Upper lobe of right lung (tissue), 1 donor: Measurements from ENCODE around the gene COMMD1. TPM values are rescaled to one million over a fixed set of nuclear protein-coding genes. Genes with fewer than 3 reads are reported as not detected.
"Not testable (repeated sequence)": the region's sequence is repeated elsewhere in the genome, so short reads cannot be mapped to it uniquely, and the experiment has no call there.

ENCODE experiments used
- ATAC-seq: fragments of 200-7000 bp; cut with Tn5 transposase; one replicate; pipeline ENCODE4 v1.9.1; 2020; ENCODE audit warnings: mild to moderate bottlenecking, moderate library complexity
- DNase-seq: peaks from one replicate; pipeline ENCODE4 v3.0.0-alpha.2; 2020
- H3K27ac ChIP-seq: fragments of 200-600 bp; one replicate; pipeline ENCODE4 v1.8.0; 2022
- H3K27me3 ChIP-seq: fragments of 200-600 bp; one replicate; pipeline ENCODE4 v1.8.0; 2022; ENCODE audit warnings: mild to moderate bottlenecking
- H3K36me3 ChIP-seq: fragments of 200-600 bp; one replicate; pipeline ENCODE4 v1.8.0; 2022
- H3K4me1 ChIP-seq: fragments of 200-600 bp; one replicate; pipeline ENCODE4 v1.8.0; 2022
- H3K4me3 ChIP-seq: fragments of 200-600 bp; one replicate; pipeline ENCODE4 v1.8.0; 2022; ENCODE audit warnings: mild to moderate bottlenecking
- H3K9me3 ChIP-seq: fragments of 200-600 bp; one replicate; pipeline ENCODE4 v1.8.0; 2022
- CTCF ChIP-seq: fragments of 200-600 bp; IDR thresholded peaks from one replicate; pipeline ENCODE4 v1.8.0; 2022; ENCODE audit warnings: antibody characterized with exemption
- intact Hi-C: fragments of 100-400 bp; cut with DNase I; formaldehyde crosslinking; loops from one replicate; pipeline ENCODE4 v1.11.0; 2022
- total RNA-seq: library from RNA; stranded (reverse); fragmentation: NEBNext Ultra II Directional; extraction: Animal tissue kit (Norgen Biotek cat#: 25700); gene quantifications from one replicate; pipeline ENCODE4 v1.2.1, GENCODE V29; 2021
- donor health status: DM: no; HTN: yes; CAD: no; lungs with severe emphysema.

COMMD1 gene
- total RNA-seq, 1 donor from 2014 or later, result 30.3 TPM

DNA sequence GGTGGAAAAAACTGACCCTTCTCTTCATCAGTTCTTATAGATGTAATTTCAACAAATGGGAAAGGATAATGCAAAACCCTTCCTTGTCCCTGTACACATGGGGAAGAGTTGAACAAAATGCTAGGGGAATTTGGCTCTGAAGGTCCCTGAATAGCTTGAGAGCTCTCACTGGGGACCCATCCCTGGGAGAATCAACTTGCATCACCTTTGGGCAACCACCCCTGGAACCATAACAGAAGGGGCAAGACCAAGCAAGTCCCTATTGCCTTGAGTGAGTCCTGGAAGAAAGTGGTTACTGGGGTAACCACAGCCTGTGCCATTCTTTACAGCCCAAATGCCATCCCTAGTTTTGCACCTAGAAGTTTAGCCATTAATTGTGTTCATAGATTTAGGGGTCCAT, 238.2 kb downstream of the COMMD1 start:
- Histone ChIP-seq H3K27me3 (no peaks in the 10 kb centered on the region), H3K4me3 (no peak overlapping the region), H3K27ac (no peak overlapping the region), H3K9me3 (no peaks in the 10 kb centered on the region), H3K36me3 (no peaks in the 10 kb centered on the region), H3K4me1 (no peaks in the 10 kb centered on the region)
- no peak for DNase-seq
- TF ChIP-seq CTCF, result no peak
- intact Hi-C loops, result no loop called here
- ATAC-seq, result no peak

DNA sequence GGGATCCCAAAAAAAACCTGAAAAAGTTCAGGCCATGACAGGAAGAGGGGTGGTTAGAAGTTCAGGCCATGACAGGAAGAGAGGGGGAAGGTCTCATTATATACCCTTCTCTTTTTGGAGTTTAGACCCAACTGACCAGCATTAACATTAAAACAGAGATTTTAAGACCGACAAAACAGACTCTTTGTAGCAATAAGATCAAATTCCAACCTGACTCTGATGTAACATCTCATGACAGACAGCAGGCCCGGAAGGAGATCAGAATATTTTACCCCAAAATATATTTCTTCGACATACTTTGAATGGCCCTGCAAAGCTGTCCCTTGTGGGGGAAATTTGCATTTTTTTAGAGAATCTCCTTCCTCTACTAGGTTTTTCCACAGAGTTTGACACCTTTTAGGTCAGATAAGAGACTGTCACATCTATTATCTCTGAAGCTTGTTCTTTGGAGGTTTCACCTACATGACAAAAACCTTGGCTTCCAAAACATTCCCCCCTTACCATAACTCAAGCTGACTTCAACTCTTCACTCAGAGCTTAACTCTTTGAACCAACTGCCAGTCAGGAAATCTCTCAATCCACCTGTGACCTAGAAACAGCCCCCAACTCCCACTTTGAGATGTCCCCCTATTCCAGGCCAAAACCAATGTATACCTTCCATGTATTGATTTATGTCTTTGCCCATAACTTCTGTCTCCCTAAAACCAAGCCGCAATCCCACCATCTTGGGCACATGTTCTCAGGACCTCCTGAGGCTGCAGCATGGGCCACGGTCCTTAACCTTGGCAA, 239.4 kb downstream of the COMMD1 start:
- no peaks in the 10 kb centered on the region for H3K36me3 ChIP-seq
- H3K27ac ChIP-seq, result no peak overlapping the region
- H3K4me1 ChIP-seq, result no peaks in the 10 kb centered on the region
- ATAC-seq, result no peak
- H3K9me3 ChIP-seq, result no peaks in the 10 kb centered on the region
- intact Hi-C loops, result no loop called here
- no peaks in the 10 kb centered on the region for H3K27me3 ChIP-seq
- no peak for DNase-seq
- TF ChIP-seq CTCF, result no peak
- no peak overlapping the region for H3K4me3 ChIP-seq

DNA sequence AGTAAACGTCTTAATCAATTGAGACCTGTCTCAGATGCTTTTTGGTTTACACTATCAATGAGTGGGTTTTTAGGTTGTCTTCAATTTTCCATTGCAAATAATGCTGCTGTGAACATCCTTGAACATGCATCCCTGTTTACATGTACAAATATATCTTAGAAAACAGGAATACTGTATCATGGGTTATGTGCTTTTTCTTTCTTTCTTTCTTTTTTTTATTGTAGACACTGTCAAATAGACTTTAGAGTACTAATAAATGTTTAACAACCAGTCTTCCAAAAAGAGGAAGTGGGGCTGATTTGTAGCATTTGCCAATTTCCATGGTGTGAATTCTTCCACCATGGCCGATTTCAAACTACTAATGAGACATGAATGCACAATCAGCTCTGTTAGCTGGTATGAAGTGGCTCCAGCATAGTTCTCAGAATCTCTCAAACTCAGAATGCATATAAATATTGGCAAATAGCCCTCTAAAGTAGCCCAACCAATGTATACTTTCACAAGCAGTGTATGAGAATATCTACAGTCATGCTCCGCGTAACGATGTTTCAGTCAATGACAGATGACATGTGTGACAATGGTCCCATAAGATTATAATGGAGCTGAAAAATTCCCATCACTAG, 240.1 kb downstream of the COMMD1 start:
- ATAC-seq (no peak), DNase-seq (no peak)
- Histone ChIP-seq H3K9me3 (no peaks in the 10 kb centered on the region), H3K36me3 (no peaks in the 10 kb centered on the region), H3K27ac (no peak overlapping the region), H3K27me3 (no peaks in the 10 kb centered on the region), H3K4me1 (no peaks in the 10 kb centered on the region), H3K4me3 (no peak overlapping the region)
- intact Hi-C loops, result no loop called here
- no peak for TF ChIP-seq CTCF

DNA sequence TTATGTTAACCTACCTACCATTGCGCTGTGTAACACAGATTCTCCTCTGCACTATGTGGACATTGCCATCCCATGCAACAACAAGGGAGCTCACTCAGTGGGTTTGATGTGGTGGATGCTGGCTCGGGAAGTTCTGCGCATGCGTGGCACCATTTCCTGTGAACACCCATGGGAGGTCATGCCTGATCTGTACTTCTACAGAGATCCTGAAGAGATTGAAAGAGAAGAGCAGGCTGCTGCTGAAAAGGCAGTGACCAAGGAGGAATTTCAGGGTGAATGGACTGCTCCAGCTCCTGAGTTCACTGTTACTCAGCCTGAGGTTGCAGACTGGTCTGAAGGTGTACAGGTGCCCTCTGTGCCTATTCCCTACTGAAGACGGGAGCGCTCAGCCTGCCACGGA, 241.3 kb downstream of the COMMD1 start:
- intact Hi-C loops, ATAC-seq, DNase-seq, H3K27ac ChIP-seq, H3K9me3 ChIP-seq, H3K4me1 ChIP-seq, H3K36me3 ChIP-seq, H3K27me3 ChIP-seq, H3K4me3 ChIP-seq: not testable (repeated sequence)

- Histone ChIP-seq H3K36me3 (no peaks in the 10 kb centered on the region), H3K27me3 (no peaks in the 10 kb centered on the region), H3K9me3 (no peaks in the 10 kb centered on the region), H3K27ac (no peak overlapping the region), H3K4me3 (no peak overlapping the region), H3K4me1 (no peaks in the 10 kb centered on the region)
- intact Hi-C loops, result no loop called here
- no peak for TF ChIP-seq CTCF
- DNase-seq (no peak), ATAC-seq (no peak)
Measured at GRCh38 chr2:62147610-62148301, 242.3 kb downstream of the COMMD1 start.

DNA sequence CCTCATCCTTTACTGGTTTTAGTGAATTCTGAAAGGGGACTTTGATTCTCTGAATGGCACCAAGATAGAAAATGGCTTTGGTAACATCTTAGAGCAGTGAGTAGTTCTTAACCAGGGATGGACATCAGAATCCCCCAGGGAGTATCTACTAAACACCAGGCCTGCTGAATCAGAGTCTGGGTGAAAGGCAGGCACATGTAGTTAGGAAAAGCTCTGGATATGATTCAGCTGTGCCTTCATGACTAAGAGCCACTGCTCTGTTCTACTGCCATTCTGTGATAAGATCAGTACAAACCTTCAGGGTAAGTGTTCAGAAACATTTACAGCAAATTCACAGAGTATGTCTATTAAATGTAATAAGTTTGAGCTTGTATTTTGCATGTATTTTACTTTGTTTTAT, 244.2 kb downstream of the COMMD1 start:
- DNase-seq (no peak), ATAC-seq (no peak)
- Histone ChIP-seq H3K4me1 (no peaks in the 10 kb centered on the region), H3K9me3 (no peaks in the 10 kb centered on the region), H3K27ac (no peak overlapping the region), H3K4me3 (no peak overlapping the region), H3K36me3 (no peaks in the 10 kb centered on the region), H3K27me3 (no peaks in the 10 kb centered on the region)
- intact Hi-C loops, result no loop called here
- TF ChIP-seq CTCF, result no peak
